ENCODE results near the gene C12orf42. TPM values are rescaled to one million over a fixed set of nuclear protein-coding genes. Genes with fewer than 3 reads are reported as not detected.

C12orf42 gene
- total RNA-seq, 1 experiment from 2014 or later = not detected

DNA sequence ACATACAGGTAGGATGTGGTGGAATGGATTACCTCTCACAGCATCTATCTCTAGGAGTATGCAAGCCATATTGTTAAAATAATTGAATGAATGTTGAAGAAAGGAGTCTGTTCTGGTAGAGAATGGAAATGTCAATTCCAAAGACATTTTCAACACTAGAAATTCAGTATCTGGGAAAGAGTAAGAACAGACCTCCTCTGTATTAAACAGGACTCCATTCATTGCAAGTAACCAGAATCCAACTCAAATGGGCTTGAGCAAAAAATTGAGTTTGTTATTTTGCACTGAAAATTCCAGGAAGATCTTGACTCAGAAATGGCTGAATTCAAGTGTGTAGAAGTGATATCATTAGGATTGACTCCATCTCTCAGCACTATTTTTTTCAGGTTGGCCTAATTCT is 168.1 kb downstream of the C12orf42 start:
- H3K4me3 ChIP-seq (ENCODE audit: low read length) = no peak overlapping the region
- TF ChIP-seq EZH2phosphoT487 (IDR thresholded peaks at IDR 0.05; ENCODE audit: borderline replicate concordance, low read length) (no peak), EZH2 (IDR thresholded peaks at IDR 0.05; ENCODE audit: low read length, unreplicated experiment) (no peak)
- TF ChIP-seq, protein P1, sequence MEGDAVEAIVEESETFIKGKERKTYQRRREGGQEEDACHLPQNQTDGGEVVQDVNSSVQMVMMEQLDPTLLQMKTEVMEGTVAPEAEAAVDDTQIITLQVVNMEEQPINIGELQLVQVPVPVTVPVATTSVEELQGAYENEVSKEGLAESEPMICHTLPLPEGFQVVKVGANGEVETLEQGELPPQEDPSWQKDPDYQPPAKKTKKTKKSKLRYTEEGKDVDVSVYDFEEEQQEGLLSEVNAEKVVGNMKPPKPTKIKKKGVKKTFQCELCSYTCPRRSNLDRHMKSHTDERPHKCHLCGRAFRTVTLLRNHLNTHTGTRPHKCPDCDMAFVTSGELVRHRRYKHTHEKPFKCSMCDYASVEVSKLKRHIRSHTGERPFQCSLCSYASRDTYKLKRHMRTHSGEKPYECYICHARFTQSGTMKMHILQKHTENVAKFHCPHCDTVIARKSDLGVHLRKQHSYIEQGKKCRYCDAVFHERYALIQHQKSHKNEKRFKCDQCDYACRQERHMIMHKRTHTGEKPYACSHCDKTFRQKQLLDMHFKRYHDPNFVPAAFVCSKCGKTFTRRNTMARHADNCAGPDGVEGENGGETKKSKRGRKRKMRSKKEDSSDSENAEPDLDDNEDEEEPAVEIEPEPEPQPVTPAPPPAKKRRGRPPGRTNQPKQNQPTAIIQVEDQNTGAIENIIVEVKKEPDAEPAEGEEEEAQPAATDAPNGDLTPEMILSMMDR (conservative IDR thresholded peaks at IDR 0.05; ENCODE audit: low read depth, low read length) = no peak
- DNase-seq (no peak), ATAC-seq (no peak)
- intact Hi-C loops (cut with micrococcal nuclease) = no loop called here
- H3K9me2 ChIP-seq (replicated peaks; ENCODE audit: low read length) = no peaks in the 10 kb centered on the region
- no peak overlapping the region for H3K27ac ChIP-seq (ENCODE audit: low read length)
- H3F3A ChIP-seq (ENCODE audit: low read length, unreplicated experiment) = no peaks in the 10 kb centered on the region
- peaks cover 8% of the 10 kb centered on the region; the same call in 1 of the 2 replicates for H3K27me3 ChIP-seq (ENCODE audit: low read length)
- H4K20me1 ChIP-seq (ENCODE audit: low read length) = no peaks in the 10 kb centered on the region
- H3K36me3 ChIP-seq (ENCODE audit: low read depth, low read length) = no peaks in the 10 kb centered on the region
- no peak overlapping the region for H3K9ac ChIP-seq (ENCODE audit: low read length)
- no peak overlapping the region for H3K4me2 ChIP-seq (ENCODE audit: low read length)
- CTCF ChIA-PET = no interaction called here
- H3K4me1 ChIP-seq (ENCODE audit: insufficient read depth, low read length) = no peaks in the 10 kb centered on the region
- BruUV-seq (replicated peaks) = no TSS peak
- H3K79me2 ChIP-seq (ENCODE audit: low read length) = no peaks in the 10 kb centered on the region
- H2AFZ ChIP-seq (ENCODE audit: low read length) = no peak overlapping the region
- H3K9me3 ChIP-seq (ENCODE audit: low read length) = no peaks in the 10 kb centered on the region
- POLR2A ChIA-PET (ENCODE audit: unreplicated experiment) = no interaction called here

DNA sequence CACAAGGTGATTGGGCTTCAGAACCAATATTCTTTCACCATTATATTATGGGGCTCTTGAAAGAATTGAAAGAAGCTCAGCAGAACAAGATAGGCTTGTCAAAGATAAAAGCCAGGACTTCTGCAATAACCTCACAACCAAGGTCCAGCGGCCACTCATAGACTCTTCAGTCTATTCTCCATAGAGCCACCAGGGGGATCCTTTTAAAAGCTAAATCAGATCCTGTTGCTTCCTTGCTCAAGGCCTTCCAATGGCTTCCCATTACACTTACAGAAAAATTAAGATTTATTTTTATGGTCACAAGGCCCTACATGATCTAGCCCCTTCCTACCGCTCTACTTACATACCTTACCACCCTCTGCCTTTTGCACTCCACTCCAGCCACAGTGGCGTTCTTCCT is 169.6 kb downstream of the C12orf42 start:
- intact Hi-C loops (cut with micrococcal nuclease) = no loop called here
- no peak for ATAC-seq
- ChIA-PET CTCF (no interaction called here), POLR2A (ENCODE audit: unreplicated experiment) (no interaction called here)
- no peaks in the 10 kb centered on the region for H3K9me2 ChIP-seq (replicated peaks; ENCODE audit: low read length)
- no peaks in the 10 kb centered on the region for H3F3A ChIP-seq (ENCODE audit: low read length, unreplicated experiment)
- peaks cover 7% of the 10 kb centered on the region; the same call in 1 of the 2 replicates for H3K27me3 ChIP-seq (ENCODE audit: low read length)
- H3K4me2 ChIP-seq (ENCODE audit: low read length) = no peak overlapping the region
- no peaks in the 10 kb centered on the region for H3K36me3 ChIP-seq (ENCODE audit: low read depth, low read length)
- H3K27ac ChIP-seq (ENCODE audit: low read length) = no peak overlapping the region
- no peak for TF ChIP-seq EZH2 (IDR thresholded peaks at IDR 0.05; ENCODE audit: low read length, unreplicated experiment)
- TF ChIP-seq, protein P1 (conservative IDR thresholded peaks at IDR 0.05; ENCODE audit: low read depth, low read length) = peak; percentile 60
- TF ChIP-seq EZH2phosphoT487 (IDR thresholded peaks at IDR 0.05; ENCODE audit: borderline replicate concordance, low read length) = no peak
- H3K9me3 ChIP-seq (ENCODE audit: low read length) = no peaks in the 10 kb centered on the region
- H3K4me3 ChIP-seq (ENCODE audit: low read length) = no peak overlapping the region
- no peak overlapping the region for H2AFZ ChIP-seq (ENCODE audit: low read length)
- no peaks in the 10 kb centered on the region for H3K4me1 ChIP-seq (ENCODE audit: insufficient read depth, low read length)
- no TSS peak for BruUV-seq (replicated peaks)
- H3K9ac ChIP-seq (ENCODE audit: low read length) = no peak overlapping the region
- no peaks in the 10 kb centered on the region for H4K20me1 ChIP-seq (ENCODE audit: low read length)
- peak; percentile 55 for DNase-seq
- H3K79me2 ChIP-seq (ENCODE audit: low read length) = no peaks in the 10 kb centered on the region

DNA sequence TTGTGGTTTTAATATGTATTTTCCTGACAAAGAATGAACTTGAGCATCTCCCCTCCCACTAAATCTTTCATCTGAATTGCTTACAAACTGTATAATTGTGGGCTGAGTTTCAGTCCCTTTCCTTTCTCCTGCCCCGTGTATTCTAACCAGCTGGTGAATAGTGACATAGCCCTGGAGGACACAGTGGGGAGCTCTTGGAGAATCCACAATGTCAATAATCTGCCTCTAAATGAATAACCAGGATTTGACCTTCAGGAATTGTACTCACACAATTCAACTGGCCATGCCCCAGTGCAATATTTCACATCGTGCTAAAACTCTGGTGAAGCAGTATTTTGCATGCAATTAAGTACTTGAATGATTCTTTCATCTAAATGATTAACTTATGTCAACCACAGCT is 177.2 kb downstream of the C12orf42 start:
- H3K27me3 ChIP-seq (ENCODE audit: low read length) = peaks cover 16% of the 10 kb centered on the region
- intact Hi-C loops (cut with micrococcal nuclease) = no loop called here
- no peaks in the 10 kb centered on the region for H4K20me1 ChIP-seq (ENCODE audit: low read length)
- H3K36me3 ChIP-seq (ENCODE audit: low read depth, low read length) = no peaks in the 10 kb centered on the region
- BruUV-seq (replicated peaks) = no TSS peak
- H3F3A ChIP-seq (ENCODE audit: low read length, unreplicated experiment) = no peaks in the 10 kb centered on the region
- no peak overlapping the region for H2AFZ ChIP-seq (ENCODE audit: low read length)
- no peak overlapping the region for H3K4me3 ChIP-seq (ENCODE audit: low read length)
- H3K9me3 ChIP-seq (ENCODE audit: low read length) = no peaks in the 10 kb centered on the region
- no peaks in the 10 kb centered on the region for H3K4me1 ChIP-seq (ENCODE audit: insufficient read depth, low read length)
- no peaks in the 10 kb centered on the region for H3K79me2 ChIP-seq (ENCODE audit: low read length)
- no peak overlapping the region for H3K9ac ChIP-seq (ENCODE audit: low read length)
- no peak for ATAC-seq
- no peak overlapping the region for H3K4me2 ChIP-seq (ENCODE audit: low read length)
- TF ChIP-seq, protein P1 (conservative IDR thresholded peaks at IDR 0.05; ENCODE audit: low read depth, low read length) = no peak
- TF ChIP-seq EZH2 (IDR thresholded peaks at IDR 0.05; ENCODE audit: low read length, unreplicated experiment) (no peak), EZH2phosphoT487 (IDR thresholded peaks at IDR 0.05; ENCODE audit: borderline replicate concordance, low read length) (no peak)
- ChIA-PET CTCF (no interaction called here), POLR2A (ENCODE audit: unreplicated experiment) (no interaction called here)
- no peak overlapping the region for H3K27ac ChIP-seq (ENCODE audit: low read length)
- H3K9me2 ChIP-seq (replicated peaks; ENCODE audit: low read length) = no peaks in the 10 kb centered on the region
- no peak for DNase-seq
